ENCODE results near the gene ACOXL.
A peak's percentile ranks its signal among the peaks of the same experiment; 100 is the strongest.

The ACOXL gene

DNA sequence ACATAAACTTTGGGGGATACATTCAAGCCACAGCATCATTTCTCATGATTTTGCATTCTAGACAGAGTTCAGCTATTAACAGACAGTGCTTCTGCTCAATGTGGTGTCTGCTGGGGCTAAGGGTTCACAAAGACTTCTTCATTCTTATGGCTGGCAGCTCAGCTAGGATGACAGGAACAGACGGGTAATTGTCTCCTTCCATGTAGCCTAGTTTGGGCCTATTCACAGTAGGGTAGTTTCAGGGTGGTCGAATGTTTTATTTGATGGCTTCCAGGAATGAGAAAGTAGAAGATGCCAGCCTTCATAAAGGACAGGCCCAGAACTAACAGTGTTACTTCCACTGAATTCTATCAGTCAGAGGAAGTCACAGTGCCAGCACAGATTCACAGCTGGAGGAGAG is 362.3 kb downstream of the ACOXL start:
- DNase-seq = no peak

DNA sequence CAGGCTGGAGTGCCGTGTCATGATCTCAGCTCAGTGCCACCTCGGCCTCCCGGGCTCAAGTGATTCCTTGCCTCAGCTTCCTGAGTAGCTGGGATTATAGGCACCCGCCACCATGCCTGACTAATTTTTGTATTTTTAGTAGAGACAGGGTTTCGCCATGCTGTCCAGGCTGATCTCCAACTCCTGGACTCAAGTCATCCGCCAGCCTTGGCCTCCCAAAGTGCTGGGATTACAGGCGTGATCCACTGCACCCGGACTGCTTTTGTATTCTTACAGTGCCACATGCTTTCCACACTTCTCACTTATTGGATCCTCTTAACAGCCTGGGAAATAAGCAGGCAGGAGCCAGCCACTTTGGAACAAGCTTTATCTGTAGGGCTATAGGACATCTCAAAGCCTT is 363.1 kb downstream of the ACOXL start:
- DNase-seq = no peak

DNA sequence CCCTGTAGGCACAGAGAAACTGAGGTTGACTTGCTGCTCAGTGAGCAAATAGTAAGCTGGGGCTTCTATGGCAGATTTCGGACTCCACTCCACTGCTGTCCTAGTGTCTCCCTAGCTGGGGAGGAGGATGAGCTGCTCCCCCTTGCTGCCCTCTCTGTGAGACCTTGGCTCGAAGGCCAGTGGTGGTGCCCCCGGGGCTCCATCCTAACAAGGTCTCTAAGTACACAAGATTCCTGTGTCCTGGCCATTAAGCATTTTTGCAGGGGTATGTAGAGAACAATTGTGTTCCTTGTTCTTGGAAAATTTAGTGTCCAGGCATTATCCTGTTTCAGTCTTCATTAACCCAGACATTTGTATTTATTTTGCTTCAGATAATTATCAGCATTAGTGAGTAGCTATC is 367.0 kb downstream of the ACOXL start:
- no peak for DNase-seq

DNA sequence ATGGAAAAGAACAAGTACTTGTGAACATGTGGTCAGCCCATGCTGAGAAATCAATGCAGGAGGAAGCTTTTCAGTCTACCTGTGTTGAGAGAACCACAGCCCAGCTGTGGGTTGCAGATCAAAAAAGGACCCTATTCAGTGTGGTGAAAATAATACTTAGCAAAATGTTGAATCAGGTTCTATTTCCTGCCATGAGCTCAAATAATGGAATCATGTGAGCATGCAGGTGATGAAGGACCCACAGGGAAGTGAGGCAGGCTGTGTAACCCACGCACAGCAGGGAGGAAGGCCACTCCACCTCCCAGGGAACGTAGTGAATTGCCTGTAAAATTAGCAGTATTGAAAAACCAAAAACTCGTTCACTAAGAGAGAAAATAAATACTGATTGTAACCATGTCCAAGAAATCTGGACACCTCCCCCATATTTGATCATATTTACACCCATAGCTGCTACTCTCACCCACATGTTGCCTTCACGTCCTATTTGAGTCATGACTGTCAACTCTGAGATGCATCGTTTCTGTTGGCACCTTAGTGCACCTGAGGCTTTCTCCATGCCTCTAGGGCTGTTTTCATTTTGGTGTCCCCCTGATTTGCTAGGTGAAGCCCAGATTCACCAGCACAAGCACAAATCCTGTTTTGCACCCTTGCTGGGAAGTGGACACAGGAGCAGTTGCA is 367.9 kb downstream of the ACOXL start:
- no peak for DNase-seq

DNA sequence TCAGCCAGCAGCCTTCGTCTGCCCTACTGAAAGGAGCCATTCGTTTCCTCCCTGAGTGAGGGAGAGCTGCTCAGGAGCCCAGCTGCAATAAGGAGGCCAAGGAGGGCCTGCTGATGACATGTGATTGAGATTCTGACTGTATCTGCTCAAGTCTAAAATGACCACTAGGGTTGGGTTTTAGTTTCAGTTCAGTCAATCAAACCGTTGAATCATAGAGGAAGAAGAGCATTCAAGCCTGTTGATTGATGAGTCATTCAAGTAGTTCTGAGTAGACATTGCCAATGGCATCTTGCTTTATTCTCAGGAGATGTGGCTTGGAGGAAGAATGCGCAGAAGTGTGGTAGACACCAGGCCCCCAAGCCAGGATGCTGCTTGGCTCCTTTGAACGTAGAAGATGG is 368.4 kb downstream of the ACOXL start:
- DNase-seq = no peak

DNA sequence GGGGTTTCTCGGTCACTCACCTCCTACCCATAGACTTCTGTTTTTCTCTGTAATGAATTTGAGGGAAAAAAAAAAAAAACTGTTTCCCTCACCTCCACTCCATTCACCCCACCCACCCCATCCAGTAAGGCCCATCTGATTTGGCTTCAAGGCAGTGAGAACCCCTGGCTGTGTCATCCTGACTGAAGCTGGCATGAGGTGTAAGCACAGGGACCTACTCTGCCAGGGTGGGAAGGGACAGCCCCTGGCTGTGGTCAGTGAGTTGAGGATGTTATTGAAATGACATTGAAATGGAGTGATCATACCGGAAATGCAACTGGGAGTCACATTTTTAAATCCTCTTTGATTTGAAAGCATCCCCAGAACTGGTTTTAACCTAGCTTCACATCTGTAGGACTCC is 369.2 kb downstream of the ACOXL start:
- no peak for DNase-seq

DNA sequence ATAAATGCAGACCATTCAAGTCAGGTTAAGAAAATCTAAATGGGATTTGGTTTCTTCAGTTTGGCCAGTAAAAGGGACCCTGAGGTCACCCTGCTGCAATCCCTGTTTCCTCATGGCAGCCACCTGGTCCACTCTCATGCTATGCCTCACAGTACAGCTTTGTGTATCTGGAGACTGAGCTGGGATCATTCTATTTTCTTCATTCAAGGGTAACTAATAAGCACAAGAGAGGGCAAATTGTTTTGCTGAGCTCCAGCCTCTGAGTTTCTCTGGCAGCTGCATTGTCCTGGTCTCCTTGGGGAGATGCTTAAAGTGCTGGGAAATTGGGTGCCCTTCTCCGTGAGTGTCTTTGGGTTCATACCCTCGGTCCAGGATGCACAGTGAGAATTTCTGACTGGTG is 369.8 kb downstream of the ACOXL start:
- no peak for DNase-seq

DNA sequence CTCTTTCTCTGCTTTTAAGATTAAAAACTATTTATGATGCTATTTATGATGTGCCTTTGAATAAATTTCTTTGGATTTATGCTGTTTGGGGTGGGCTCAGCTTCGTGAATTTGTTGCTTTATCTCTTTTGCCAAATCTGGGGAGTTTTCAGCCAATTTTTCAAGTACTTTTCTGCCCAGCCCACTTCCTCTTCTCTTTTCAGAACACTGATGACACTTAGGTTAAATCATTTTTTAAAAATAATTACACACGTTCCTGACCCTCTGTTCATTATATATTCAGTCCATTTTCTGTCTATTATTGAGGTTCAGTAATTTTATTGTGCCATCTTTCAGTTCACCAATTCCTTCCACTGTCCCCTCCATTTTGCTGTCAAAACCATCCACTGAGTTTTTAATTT is 373.6 kb downstream of the ACOXL start:
- DNase-seq = no peak

DNA sequence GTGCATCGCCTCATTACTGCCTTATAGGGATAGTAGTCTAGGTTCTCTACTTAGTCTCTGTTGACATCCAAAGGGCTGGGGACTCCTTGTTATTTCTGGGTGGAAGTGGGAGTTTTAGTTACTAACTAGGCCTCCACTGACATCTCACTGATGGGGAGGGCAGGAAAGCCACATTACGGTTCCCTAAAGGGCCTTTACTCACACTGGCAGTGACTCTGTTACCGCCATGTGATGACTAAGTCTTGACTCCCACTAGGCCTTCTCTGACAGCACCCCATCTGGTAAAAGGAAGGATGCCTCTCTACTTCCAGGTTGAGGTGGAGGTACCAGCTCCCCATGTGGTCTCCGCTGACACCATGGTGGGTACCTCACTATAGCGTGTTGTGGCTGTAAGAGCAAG is 374.3 kb downstream of the ACOXL start:
- DNase-seq = no peak

DNA sequence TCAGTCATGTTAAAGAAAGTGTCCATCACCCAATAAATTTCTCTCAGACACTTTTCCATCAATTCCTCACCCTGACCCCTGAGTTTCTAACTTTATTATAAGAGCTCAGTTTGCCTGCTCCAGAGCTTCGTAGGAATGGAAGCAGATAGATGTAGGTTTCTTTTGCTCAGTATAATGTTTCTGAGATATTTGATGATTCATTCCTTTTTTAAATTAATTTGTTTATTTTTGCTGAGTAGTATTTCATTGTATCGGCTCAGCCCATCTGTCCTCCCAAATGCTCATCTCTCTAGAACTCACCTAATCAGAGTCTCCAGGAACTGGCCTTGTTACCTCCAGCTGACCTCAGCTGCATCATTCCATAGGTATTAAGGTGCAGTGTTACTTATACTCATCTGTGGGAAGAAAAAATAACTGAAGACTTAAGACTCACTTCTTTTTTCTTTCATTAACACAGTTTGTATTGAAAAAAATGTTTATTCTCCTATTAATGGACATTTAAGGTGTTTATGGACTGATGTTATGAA is 376.4 kb downstream of the ACOXL start:
- no peak for DNase-seq

DNA sequence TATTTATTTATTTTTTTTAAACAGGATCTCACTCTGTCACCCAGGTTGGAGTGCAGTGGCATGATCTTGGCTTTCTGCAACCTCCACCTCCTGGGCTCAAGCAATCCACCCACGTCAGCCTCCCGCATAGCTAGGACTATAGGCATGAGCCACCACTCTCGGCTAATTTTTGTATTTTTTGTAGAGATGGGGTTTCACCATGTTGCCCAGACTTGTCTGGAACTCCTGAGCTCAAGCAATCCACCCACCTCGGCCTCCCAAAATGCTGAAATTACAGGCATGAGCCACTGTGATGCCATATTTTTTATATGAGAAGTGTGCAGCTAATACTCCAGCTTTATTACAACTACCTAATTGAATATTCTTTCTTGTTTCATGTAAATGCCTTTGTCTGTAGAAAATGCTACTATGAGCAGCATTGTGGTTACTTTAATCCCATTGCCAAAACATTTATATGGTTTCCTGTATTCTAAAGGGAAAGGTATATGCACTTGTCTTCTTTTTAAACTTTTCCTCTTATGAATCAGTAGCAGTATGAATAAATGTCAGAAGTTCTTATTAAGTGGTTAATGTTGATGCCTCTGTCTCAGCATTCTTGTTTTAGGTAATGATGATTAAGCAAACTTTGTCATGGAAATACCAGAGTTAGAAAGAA is 378.9 kb downstream of the ACOXL start:
- DNase-seq = no peak

DNA sequence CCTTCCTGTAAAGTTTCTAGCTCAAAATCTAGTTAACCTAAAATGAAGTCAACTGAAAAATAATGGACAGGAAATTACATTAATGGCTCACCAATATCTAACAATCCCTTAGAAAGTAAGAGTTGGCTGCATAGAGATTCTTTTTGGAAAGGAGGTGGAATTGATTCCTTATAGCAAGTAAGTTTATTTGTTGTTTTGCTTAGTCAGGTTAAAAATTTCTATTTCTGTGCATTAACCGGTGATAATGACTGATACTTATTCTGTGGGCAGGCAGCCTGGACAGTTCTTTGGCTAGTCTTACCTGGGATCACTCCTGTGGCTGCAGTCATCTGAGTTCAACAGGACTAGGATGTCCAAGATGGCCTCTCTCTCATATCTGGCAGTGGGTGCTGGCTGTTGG is 381.5 kb downstream of the ACOXL start:
- DNase-seq = no peak

DNA sequence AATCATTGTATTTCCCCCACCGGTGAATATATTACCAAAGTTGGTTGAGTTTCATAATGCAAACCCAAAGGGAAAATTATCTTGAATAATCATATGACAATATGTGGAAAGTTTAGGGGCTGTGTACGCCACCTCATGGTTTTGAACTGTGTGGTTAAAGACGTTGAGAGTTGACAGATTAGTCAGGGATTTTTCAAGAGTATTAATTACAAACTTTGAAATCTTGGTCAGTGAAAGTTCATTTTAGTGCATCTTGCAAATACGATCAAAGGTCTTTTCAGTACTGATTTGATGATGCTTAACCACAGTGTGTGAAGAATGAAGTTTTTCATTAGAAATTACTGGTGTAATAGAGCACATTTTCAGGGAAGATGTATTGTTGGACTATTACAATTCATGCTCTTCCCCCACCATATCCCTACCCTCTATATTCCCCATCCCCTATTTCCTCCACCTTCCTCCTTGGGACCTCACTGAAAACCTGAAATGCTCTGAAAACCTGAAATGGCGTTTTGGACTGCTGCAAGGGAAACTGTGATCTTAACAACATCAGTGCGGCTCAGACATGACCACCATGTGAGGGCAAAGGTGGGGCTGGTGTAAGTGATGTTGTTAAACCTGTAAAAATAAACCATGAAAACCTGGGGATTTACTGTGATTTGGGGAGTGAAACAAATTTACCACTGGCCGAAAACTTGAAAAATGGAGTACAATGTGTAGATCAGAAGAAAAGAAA is 383.8 kb downstream of the ACOXL start:
- no peak for DNase-seq

DNA sequence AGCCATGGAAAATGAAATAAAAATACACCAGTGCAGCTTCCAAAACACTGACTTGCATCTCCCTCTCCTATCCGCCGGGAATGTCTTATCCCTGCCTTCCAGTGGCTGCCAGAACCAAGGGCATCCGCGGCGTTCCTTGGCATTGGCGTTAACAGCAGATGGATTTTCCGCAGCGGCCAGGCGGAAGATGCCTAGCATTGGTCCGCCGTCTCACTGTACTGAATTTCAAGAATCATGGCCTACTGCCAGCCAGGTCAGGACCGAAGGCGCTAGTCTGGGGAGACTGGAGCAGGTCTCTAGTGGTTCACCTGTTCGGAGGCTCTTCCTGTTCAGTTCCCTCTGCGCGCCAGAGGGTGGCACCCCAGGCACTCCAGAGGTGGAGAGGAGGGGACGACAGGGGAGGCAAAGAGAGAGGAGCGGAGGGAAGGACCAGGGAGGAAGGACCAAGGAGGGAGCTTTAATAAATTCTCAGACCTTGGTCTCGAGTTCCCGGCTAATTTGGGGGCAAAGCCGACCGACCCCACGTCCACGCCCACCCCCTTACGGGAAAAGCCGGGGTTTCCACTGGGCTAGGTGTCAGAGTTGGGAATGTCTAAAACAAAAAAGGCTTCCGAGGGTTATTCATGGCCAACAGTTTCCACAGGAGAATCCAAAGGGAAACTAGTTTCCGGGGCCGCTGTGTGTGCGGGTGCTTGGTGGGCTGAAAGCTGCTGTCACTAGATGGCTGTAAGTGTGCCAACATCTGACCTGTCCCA is 384.6 kb downstream of the ACOXL start:
- DNase-seq = peak; percentile 92

DNA sequence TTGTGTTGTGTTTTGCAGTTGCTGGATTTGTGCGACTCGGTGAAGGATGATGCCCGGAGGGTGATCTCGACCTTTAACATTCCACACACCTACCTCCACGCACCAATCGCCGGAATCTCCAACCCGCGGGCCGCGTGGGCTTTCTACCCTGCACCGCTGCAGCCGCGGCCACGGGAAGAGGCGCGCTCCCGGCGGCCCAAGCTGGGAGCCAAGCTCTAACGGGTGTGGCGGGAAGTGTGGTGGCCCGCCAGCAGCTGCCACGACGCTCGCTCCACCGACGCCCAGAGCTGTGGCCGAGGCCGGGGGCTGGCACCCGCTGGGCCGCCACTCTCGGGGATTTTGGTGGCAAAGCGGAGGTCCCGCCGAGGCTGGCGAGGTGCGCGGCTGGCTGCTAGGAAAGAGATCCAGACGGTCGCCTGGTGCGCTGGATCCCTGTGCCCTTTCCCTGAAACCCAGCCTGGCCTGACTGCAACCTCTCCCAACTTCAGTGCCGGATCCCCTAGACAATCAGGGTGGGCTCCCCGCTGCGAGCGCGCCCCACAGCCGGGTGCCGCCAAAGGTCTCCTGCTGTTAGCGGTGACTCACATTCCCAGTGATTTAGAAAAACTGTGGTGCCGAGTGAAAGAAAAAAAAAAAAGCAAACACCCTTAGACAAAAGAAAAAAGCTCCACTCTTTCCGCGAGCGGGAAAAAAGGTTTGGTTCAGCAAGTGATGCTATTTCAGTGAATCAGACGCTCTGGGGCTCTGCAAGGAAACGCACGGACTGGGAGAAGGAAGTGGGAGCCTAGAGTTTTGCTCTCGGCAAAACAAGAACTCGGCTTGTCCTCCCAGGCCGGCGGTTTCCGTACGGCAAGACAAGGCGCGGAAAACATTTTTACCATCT is 385.5 kb downstream of the ACOXL start:
- DNase-seq = no peak

DNA sequence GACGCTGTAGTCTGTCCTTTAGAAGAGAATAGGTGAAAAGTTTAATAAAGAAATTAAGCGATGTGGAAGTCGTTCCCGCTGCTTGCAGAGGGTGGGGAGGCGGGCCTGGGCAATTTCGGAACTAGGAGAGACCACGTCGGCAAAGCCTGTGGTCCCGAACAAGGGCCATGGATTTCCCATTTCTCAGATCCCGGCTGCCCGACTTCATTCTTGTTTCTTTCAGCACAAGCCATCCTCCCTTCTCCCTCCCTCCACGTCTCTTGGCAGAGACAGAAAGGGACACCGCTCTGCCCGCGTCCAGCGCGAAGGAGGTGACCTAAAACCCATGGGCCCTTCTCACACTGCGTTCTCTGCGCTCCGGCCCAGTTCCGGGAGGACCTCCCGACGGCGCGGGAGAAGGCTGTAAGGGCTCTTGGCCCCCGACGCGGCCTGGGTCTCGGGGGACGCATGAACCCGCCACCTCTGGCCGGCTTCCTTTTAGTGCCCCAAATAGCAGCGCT is 386.2 kb downstream of the ACOXL start:
- DNase-seq = no peak

DNA sequence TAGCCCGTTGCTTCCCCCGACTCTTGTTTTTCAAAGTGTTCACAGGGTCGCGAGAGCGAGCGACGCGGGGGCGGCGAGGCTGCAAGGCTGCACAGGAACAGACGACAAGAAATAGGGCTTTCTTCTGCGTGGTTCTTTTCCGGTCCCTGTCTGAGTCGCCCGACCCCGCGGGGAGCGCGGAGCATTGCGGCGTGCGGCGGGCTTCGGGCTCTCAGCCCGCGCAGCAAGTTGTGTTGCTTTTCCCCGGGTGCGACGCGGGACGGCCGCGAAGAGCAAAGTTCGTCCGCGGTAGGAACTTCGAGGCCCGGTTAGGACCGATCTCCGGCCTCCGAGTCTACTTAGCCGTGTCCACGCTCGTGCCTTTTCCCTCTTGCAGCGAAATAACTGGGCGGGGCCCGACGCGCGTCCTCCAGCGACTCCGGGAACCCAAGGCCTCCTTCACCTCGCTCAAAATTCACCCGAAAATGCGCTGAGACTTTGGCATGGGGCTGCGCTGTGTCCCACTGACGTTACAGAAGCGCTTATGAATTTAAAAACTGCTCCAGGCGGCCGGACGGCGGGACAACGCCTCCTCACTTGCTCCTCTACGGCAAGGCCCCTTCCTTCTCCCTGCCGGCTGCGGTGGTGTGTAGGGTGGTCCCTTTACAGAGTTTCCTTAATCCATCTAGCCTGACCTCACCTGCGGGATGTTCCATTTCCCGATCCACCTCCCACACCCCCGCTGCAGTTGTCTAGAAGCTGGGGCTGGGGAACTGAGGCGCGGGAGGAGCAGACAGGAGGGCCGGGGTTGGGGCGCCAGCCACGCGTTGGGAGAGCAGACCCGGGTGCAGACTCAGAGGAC is 386.8 kb downstream of the ACOXL start:
- no peak for DNase-seq

DNA sequence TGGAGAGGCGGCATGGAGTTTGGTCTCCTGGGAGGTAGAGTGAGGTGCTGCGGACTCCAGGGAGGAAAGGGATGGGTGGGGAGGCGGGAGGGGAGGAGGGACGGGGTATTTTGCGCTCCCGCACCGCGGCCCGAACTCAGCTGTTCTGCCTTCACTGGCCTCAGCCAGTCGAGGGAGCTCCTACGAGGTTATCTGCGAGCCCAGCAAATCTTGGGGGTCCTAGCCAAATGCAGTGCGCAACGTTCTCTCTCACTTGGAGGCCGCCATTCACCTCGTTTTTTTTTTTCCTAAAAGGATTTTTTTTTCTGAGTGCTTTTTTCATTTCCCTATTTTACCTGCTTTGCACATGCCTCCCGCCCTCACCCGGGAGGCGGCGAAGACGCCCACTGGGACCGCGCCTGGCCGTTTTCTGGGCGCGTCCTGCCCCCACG is 387.5 kb downstream of the ACOXL start:
- no peak for DNase-seq

DNA sequence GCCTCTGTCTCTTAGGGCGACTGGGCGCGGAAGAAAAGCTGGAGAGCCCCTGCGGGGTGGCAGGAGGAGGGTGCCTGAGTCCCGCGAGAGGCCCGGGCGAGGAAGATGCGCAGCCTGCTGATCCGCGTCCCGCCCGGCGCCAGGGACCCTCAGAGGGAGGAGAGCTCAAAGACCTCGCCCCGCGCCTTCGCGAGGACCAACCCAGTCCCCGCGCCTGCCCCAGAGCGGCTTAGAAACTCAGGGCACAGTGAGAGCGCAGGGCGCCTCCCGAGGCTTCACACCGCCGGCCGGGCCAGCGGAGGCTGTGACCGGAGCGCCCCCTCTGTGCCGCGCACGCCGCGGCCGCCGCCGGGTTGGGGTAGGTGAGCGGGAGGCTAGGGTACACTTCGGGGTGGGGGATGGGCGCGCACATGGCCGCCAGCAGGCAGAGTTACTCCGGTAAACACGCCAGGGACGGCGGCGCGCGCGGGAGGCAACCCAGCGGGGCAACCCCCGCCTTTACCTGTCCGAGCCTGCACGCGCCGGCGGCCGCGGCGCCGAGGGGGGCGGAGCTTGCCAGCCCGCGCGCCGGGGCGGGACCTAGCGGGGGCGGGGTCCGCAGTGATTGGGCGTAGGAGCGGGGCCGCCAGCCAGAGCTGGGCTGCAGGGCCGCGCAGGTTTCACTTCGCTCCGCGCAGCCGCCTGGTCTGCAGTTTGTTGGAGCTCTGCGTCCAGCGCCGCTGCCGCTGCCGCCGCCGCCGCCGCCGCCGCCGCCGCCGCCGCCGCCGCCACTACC is 388.1 kb downstream of the ACOXL start, which contains the start of gene BCL2L11:
TSS of gene BCL2L11 (plus strand) at position 662 of the 775 bp plus-strand sequence. CDS start 2,832 bp downstream, outside the sequence.
- DNase-seq = peak; percentile 78
